PC-9 (cell line): ENCODE measurements around the gene TRAM2. TPM values are rescaled to one million over a fixed set of nuclear protein-coding genes. Genes with fewer than 3 reads are reported as not detected.

Experiments
- BruUV-seq: library from RNA; stranded (reverse); fragments of 400-500 nt; replicated peaks from 2 replicates; lab custom pipeline; 2021; lab: Mats Ljungman, UMichigan
- CTCF ChIA-PET: fragments of 300-600 bp; sonication (Branson Sonifier 250); formaldehyde crosslinking; loops from one replicate; lab custom pipeline; 2022; ENCODE audit warnings: antibody characterized with exemption; lab: Charles Lee
- POLR2A ChIA-PET: fragments of 300-600 bp; sonication (Branson Sonifier 250); formaldehyde crosslinking; loops from one replicate; lab custom pipeline; 2022; ENCODE audit warnings: antibody characterized with exemption; ENCODE audit not compliant: unreplicated experiment; lab: Charles Lee
- DNase-seq, 2 experiments: peaks; one replicate each; pipeline versions ENCODE4 v3.0.0 to v3.0.0-alpha.2; 2015 to 2022; ENCODE audit warnings: mixed read lengths in 1 of 2
- H2AFZ ChIP-seq: fragments of 200-600 bp; sonication (generic); 2 replicates; pipeline ENCODE4 v1.8.1; 2017; ENCODE audit warnings: antibody characterized with exemption
- H3F3A ChIP-seq: fragments of 200-600 bp; sonication (generic); 2 replicates; pipeline ENCODE4 v1.8.1; 2017; ENCODE audit warnings: antibody characterized with exemption, mild to moderate bottlenecking, low read depth; ENCODE audit not compliant: insufficient read depth
- H3K27ac ChIP-seq: fragments of 200-600 bp; sonication (generic); 2 replicates; pipeline ENCODE4 v1.6.1; 2016; ENCODE audit warnings: mixed run types
- H3K27me3 ChIP-seq: fragments of 200-600 bp; sonication (generic); 2 replicates; pipeline ENCODE4 v1.6.1; 2016; ENCODE audit warnings: low read depth, mixed run types; ENCODE audit not compliant: insufficient read depth
- H3K36me3 ChIP-seq: fragments of 200-600 bp; sonication (generic); 2 replicates; pipeline ENCODE4 v1.6.1; 2016; ENCODE audit warnings: low read depth, mixed run types
- H3K4me1 ChIP-seq: fragments of 200-600 bp; sonication (generic); replicated peaks from 2 replicates; pipeline ENCODE4 v1.6.1; 2016; ENCODE audit warnings: mixed run types; ENCODE audit not compliant: insufficient read depth
- H3K4me2 ChIP-seq: fragments of 200-600 bp; sonication (generic); 2 replicates; pipeline ENCODE4 v1.6.1; 2017; ENCODE audit warnings: mixed run types
- H3K4me3 ChIP-seq: fragments of 200-600 bp; sonication (generic); 2 replicates; pipeline ENCODE4 v1.6.1; 2016; ENCODE audit warnings: mixed run types
- H3K79me2 ChIP-seq: fragments of 200-600 bp; sonication (generic); 2 replicates; pipeline ENCODE4 v1.6.1; 2017; ENCODE audit warnings: low read depth, mixed run types
- H3K9me2 ChIP-seq: fragments of 200-600 bp; sonication (generic); 2 replicates; pipeline ENCODE4 v1.8.1; 2017; ENCODE audit warnings: mild to moderate bottlenecking; ENCODE audit not compliant: insufficient read depth
- H3K9me3 ChIP-seq: fragments of 200-600 bp; sonication (generic); 2 replicates; pipeline ENCODE4 v1.8.1; 2016; ENCODE audit warnings: low read depth; ENCODE audit not compliant: insufficient read depth
- H4K20me1 ChIP-seq: fragments of 200-600 bp; sonication (generic); 2 replicates; pipeline ENCODE4 v1.8.1; 2017; ENCODE audit not compliant: insufficient read depth
- CTCF ChIP-seq: fragments of 200-600 bp; sonication (generic); conservative IDR thresholded peaks from 2 replicates; pipeline ENCODE4 v1.6.1; 2017; ENCODE audit warnings: mixed run types, antibody characterized with exemption, mild to moderate bottlenecking, moderate library complexity
- EZH2 ChIP-seq: fragments of 200-600 bp; sonication (generic); IDR thresholded peaks from 2 replicates; pipeline ENCODE4 v1.8.0; 2017; ENCODE audit warnings: antibody characterized with exemption, low read depth
- intact Hi-C: fragments of 100-400 bp; cut with micrococcal nuclease; formaldehyde crosslinking; loops from one replicate; pipeline ENCODE4 v1.10.0; 2022; ENCODE audit not compliant: unreplicated experiment
- total RNA-seq: library from RNA; stranded (reverse); gene quantifications from 2 replicates; pipeline ENCODE4 v1.2.3, GENCODE V29; 2021

TRAM2 gene
- total RNA-seq, 1 experiment from 2014 or later, result 40.9 TPM

DNA sequence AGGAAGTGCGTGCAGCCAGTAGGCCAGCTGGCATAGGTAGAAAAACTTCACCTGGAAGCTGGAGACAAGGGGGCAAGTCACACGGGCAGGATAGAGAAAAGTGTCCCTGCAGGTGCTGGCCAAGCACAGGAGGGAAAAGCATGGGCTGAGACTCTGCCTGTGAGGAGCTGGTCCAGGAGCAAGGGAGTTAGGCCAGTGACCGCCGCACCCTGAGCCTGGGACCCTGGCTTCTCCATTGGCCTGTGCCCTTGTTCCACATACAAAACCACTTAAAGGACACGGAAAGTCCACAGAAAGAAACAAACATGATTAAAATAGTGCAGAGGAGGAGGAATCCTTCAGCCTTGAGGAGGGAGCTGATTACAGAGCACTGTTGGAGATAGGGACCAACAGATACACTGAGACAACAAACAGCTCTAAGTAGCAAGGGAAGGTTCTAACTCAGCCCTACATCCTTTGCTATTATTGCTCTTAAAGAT lies 68.6 kb downstream of the TRAM2 start:
- no peak overlapping the region for H3K4me3 ChIP-seq
- ChIA-PET POLR2A (no interaction called here), CTCF (no interaction called here)
- H3F3A ChIP-seq, result peaks cover 20% of the 10 kb centered on the region
- BruUV-seq, result no TSS peak
- no peak overlapping the region for H3K4me2 ChIP-seq
- H2AFZ ChIP-seq, result no peak overlapping the region
- H3K9me2 ChIP-seq, result no peaks in the 10 kb centered on the region
- TF ChIP-seq CTCF, result no peak
- no peak for TF ChIP-seq EZH2
- intact Hi-C loops, result no loop called here
- H3K79me2 ChIP-seq, result no peaks in the 10 kb centered on the region
- DNase-seq, result no peak
- no peaks in the 10 kb centered on the region for H3K9me3 ChIP-seq
- no peak overlapping the region for H3K27ac ChIP-seq
- peaks cover 3% of the 10 kb centered on the region; the same call in 1 of the 2 replicates for H4K20me1 ChIP-seq
- no peaks in the 10 kb centered on the region for H3K27me3 ChIP-seq
- no peaks in the 10 kb centered on the region for H3K36me3 ChIP-seq
- H3K4me1 ChIP-seq, result peaks cover 47% of the 10 kb centered on the region

DNA sequence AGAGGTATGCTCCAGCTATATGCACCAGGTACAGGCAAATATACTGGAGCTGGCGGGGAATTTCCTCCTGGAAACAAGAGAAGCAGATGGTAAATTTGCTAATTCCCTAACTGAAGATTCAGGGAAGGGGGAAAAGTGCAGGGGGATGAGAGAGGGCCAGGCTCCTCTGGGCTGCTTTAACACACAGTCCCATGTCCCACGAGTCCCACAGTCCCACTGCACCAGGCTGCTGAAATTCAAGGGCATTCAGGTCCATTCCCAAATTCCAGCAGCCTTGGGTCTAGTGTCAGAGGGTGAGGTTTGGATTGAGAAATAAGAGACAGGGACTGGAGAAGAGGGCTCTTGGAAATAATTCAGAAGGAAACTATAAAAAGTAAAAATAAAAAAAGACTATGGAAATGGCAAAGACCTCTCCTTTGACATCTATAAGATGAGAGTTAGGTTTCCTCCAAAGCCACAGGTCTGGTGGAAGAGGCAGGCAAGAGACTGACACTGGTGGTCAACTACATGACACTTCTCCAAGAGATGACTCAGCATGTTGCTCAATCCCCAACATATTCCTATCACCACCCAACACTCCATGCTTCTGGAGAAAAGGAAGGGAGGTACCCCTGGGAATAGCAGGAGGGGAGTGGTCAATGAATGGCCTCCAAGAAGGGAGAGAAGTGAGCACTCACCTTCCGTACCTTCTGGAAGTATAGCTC lies 69.2 kb downstream of the TRAM2 start:
- Histone ChIP-seq H3K27me3 (no peaks in the 10 kb centered on the region), H4K20me1 (peaks cover 7% of the 10 kb centered on the region; the same call in 1 of the 2 replicates), H3K4me3 (no peak overlapping the region), H3K27ac (no peak overlapping the region), H3F3A (peaks cover 26% of the 10 kb centered on the region), H3K9me2 (no peaks in the 10 kb centered on the region), H3K36me3 (no peaks in the 10 kb centered on the region), H3K9me3 (no peaks in the 10 kb centered on the region), H3K4me1 (peaks cover 50% of the 10 kb centered on the region), H3K4me2 (no peak overlapping the region), H3K79me2 (no peaks in the 10 kb centered on the region), H2AFZ (no peak overlapping the region)
- ChIA-PET CTCF (interaction anchor here (0.7 kb wide), 1 partner anchor 145 kb away, joined by 4 read pairs; no protein-coding TSS in a partner anchor), POLR2A (no interaction called here)
- no peak for DNase-seq
- TF ChIP-seq CTCF (no peak), EZH2 (no peak)
- BruUV-seq, result no TSS peak
- intact Hi-C loops, result no loop called here

DNA sequence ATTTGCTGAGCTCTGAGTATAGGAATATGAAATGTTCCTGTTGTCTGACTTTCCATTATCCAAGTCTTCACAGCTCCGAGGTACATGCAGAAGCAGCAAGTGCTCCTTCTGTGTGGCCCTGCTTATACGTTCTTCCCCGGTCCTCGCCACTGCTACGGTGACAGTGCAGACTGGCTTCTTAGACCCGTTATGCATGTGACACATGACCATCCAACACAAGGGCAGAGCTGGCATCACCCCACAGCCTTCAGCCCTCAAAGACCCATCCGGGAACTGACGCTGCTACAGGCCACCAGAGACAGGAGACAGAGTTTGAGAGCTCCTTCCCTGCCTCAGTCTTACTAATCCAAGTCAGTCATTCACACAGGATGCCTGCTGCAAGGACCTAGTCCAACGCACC lies 70.4 kb downstream of the TRAM2 start:
- Histone ChIP-seq H3F3A (peaks cover 26% of the 10 kb centered on the region), H2AFZ (no peak overlapping the region), H3K4me1 (peaks cover 47% of the 10 kb centered on the region), H3K9me2 (no peaks in the 10 kb centered on the region), H4K20me1 (peaks cover 7% of the 10 kb centered on the region; the same call in 1 of the 2 replicates), H3K27ac (no peak overlapping the region), H3K36me3 (no peaks in the 10 kb centered on the region), H3K9me3 (no peaks in the 10 kb centered on the region), H3K79me2 (no peaks in the 10 kb centered on the region), H3K4me2 (no peak overlapping the region), H3K27me3 (no peaks in the 10 kb centered on the region), H3K4me3 (no peak overlapping the region)
- TF ChIP-seq CTCF (no peak), EZH2 (no peak)
- POLR2A ChIA-PET, result no interaction called here
- no peak for DNase-seq
- CTCF ChIA-PET, result no interaction called here
- BruUV-seq, result no TSS peak
- intact Hi-C loops, result no loop called here
